Left forelimb (tissue), 1 donor: ENCODE data around the gene MRPL23.
A peak's percentile ranks its signal among the peaks of the same experiment; 100 is the strongest.

Experiments used
- DNase-seq: peaks from one replicate; pipeline ENCODE4 v3.0.0-alpha.2; 2018; ENCODE audit warnings: low spot score

MRPL23 gene

GRCh38 chr11:1946812-1947484 lies at the start of gene MRPL23:
Gene MRPL23, plus strand, starts transcription at chr11:1947332. Its CDS starts 31 bp downstream, at chr11:1947363.
- DNase-seq, result no peak

DNA sequence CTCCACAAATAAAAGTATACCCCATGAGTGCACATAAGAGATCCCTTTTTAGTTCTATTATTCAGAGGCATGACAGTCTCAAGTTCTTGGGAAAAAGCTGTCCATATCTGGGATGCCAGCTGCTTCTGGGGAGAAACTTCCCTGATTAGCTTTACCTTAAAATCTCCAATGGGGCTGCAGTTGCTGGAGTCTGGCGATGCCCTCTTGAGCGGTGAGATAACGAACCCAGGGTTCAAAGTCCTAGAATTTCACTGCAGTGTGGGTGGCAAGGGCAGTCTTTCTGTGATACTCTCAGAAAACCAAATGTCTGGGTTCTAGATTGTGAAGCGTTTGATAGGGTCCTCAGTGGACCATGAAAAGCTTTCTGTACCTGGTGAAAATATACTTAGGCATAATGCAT lies 48.0 kb upstream of the MRPL23 start:
- no peak for DNase-seq

GRCh38 chr11:1899686-1900085 lies 47.4 kb upstream of the MRPL23 start:
- no peak for DNase-seq

DNA sequence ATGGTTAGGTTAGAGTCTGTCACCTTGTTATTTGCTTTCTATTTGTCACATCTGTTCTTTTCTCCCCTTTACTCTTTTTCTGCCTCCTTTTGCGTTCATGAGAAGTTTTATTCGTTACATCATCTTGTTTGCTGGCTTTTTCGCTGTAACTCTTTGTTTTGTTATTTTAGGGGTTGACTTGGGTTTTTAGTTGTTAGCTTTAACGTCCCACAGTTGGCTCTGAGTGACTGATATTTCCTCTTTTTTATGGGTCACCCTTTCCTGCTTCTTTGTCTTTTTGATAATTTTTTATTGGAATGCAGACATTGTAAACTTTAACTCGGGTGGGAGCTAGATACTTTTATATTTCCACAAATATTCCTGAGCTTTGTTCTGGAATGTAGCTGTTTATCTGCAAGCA lies 41.0 kb upstream of the MRPL23 start:
- DNase-seq, result no peak

DNA sequence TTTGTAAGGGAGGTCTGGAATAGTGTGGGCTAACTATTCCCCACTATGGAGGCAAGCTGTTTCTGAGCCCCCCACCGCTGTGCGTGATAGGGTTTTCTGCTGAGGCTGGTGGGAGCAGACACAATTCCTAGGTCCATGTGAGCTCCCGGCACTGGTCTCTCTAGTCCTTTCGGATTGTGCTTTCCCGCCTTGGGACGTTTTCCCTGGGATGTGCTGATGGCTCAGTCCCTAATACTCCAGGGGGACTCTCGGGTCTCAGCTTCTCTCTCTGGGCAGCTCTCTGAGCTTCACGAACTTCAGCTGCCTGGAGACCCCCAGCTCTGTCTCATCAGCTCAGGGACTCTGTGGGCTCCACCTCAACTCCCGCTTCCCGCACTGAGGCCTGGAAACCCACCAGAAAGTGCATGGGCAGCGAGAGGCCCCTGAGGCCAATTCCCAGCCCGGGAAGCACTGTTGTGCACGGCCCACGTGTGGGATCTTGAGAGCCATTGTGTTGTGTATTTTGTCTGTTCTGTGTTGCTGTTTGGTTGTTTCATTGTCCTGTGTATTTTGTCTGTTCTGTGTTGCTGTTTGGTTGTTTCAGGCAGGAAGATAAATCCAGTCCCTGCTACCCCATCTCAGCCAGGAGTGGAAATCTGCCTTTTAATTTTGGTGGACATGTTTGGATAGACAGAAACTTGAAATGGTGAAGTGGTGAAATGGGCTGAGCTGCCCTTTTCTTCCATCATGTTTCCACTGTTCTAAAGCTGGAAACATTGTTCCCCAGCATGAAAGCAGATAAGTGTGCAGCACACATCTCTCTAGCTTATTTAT lies 40.3 kb upstream of the MRPL23 start:
- DNase-seq, result peak; percentile 57

DNA sequence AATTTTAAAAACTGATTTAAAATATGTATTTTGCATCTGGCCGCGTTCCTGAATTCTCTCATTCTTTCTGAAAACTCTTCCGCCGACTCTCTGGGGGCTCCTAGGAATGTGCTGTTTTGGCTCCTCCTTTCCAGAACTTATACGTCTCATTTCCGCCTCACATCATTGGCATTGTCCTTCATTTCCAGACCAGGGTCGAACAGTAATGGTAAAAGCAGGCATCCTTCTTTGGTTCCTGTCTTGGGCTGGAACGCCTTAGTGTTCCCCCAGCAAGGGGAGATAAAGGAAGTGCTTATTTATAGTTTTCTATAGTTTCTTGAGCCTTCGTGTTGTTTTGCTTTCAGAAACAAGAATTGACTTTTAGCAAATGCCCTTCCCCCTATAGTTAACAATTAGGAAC lies 38.5 kb upstream of the MRPL23 start:
- DNase-seq, result no peak

GRCh38 chr11:1909524-1909923 lies 37.6 kb upstream of the MRPL23 start:
- no peak for DNase-seq

GRCh38 chr11:1912289-1912878 lies 34.7 kb upstream of the MRPL23 start:
- DNase-seq, result no peak

DNA sequence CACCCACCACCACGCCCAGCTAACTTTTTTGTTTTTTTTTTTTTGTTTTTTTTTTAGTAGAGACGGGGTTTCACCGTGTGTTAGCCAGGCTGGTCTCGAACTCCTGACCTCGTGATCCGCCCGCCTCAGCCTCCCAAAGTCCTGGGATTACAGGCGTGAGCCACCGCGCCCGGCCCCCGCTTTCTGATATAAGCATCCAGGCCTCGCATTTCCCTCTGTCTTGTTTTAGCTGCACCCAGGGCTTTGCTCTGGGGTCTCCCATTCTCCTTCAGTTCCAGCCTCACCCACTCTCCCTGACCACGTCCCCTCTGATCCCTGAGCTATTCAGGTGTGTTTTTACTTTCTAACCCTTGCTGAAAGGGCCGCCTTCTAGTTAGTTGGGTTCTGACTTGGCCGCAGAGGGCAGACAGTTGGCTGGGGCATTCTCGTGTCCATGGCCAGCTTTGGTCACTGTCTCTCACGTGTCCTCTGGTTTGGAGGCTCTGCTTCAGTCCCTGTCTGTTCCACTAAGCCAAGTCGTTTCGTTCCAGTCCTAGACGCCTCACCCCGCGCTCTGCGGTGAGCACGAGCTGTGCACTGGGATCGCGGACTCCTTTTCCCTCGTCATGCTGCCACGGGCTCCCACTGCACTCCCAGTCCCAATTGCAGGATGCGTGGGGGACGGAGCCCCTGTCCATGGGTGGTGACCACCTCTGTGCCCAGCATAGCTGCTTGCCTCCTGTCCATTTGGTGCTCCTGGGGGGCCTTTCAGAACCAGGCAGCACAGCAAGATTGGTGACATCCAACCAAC lies 33.7 kb upstream of the MRPL23 start:
- DNase-seq, result no peak

DNA sequence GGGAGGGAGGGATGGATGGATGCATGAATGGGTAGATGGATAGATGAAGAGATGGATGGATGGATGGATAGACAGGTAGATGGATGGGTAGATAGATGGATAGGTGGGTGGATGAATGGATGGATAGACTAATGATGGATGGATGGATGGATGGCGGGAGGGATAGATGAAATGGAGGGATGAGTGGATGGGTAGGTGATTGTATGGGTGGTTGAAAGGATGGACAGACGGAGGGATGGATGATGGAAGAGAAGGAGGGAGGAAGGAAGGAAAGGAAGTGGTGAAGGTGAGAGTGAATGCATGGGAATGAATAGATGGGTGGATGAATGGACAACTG lies 31.4 kb upstream of the MRPL23 start:
- no peak for DNase-seq

DNA sequence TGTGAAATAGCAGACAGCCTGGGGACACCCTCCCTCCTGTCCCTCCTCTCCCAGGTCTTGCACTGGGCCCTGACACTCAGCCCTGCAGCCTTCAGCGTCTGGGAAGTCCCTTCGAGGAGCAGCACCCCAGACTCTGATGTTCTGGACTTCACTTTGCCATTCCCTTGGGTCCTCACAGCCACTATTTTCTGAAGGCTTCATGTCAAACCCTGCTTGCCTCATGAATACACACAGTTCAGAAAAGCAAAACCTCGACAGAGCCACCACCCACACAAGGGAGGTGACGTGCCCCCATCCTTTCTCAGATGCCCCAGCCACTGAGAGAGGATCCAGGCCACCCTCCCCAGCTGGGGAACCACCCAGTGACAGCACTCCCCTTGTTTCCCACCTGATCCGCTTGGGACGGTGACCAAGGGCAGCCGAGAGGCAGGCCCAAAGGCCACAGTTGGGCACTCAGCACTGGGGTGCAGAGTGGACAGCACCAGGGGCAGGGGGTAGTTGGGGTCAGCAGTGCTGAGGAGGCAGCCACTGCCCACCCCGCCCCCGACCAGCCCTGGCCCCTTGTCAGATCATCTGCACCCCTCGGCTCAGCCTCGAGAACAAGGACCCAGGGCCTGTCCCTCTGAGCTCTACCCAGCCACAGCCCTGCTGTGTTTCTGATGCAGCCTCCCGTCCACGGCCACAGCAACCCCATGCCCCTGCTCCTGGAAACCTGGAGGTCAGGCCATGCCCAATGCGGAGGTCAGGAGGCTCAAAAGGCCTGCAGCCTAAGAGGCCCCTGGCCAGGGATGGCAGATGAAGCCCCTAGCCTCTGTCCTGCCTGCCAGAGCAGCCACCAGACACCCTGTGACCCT lies 30.8 kb upstream of the MRPL23 start:
- DNase-seq, result no peak

DNA sequence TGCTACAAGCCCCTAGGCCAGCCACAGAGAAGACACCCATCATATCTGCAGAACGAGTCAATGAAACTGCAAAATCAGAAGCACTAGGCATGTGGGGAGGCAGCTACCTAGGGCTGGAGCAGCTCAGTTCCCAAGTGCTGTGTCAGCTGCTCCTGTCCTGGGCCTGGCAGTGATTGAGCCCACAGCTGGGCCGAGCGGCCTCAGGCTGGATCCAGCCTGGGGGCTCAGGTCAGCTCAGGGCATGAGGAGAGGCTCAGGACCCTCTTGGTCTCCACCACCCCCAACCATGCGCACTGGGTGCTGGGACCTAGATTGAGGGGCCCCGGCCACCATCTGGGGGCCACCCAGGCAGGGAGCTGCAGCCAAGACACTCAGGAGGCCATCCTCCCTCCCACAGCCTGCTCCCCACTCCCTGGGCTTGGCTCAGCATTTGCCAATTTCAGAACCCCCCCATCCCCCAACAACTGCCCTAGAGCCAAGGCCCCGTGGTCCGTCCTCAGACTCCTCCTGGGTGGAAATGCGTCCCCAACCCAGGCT lies 30.1 kb upstream of the MRPL23 start:
- no peak for DNase-seq

- no peak for DNase-seq
These were observed 29.4 kb upstream of the MRPL23 start for GRCh38 chr11:1917523-1918435.

GRCh38 chr11:1918436-1919315 lies 28.5 kb upstream of the MRPL23 start:
- DNase-seq, result no peak

DNA sequence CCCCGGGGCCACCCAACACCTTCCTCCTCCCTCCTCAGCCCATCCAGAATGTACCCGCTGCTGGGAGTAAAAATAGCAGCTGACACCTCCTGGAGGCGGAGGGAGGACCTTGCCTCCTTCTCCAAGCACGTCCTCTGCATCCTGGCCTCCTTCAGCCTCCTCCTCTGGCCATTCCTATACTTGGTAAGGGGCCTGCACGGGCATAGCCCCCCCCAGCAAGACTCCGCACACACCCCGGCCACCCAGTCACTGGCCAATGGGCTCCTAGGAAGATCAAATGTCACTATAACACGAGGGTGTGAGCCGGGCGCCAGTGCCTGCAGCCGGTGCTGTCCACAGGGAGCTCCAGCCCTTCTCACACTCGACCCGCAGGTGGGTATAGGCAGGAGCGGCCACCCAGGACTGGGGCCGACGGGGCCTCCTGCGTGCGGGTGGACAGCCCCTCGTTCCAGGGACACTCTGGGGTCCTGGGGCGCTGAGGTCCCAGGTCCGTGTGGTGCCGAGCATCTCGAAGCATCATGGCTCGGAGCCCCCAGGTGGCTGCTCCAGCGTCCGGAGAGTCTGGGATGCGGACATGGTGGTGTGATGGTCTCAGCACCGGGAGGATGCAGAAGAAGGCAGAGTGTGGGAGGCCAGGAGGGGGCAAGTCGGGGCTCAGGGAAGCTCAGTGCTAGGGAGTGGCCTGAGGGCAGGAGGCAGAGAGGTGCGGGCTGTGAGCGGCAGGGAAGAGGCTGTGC lies 27.6 kb upstream of the MRPL23 start, which contains the start of gene TNNT3:
Gene TNNT3, plus strand, starts transcription at position 313 of the 737 bp plus-strand sequence. CDS start 3,172 bp downstream, outside the sequence.
- no peak for DNase-seq

- DNase-seq, result no peak
These were observed 26.8 kb upstream of the MRPL23 start for GRCh38 chr11:1920128-1920908.

DNA sequence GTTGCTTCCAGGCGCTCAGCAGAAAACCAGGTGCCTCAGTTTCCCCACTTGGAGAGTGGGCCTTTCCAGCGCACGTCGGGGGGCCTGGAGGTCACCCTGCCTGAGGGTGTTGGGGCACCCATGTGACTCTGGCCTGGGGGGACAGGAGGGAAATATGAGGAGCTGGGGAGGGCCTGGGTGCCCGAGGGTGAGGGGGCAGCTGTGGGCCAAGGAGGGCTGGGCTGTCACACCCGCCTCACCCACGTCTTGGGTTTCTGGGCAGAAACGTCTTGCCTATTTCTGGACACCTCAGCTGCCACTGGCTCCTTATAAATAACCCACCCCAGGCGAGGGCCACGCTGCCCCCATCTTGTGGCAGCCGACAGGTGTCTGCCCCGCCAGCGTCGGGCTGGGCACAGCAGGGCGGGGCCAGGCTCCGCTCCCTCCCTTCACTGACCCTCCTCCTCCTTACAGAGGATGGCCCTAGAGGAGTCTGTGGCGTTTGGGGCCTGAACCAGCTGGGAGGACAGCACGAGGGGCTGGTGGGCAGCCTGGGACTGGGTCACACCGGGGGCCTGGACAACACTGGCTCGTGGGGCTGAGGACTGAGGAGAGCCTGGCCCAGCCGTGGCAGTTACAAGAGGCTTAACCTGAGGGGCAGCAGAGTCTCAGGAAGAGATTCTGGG lies 26.1 kb upstream of the MRPL23 start:
- no peak for DNase-seq
